GM12801 (cell line): Measurements from ENCODE around the gene CUEDC1.

Experiments used
- TF ChIP-seq, protein P1 (sequence below): IDR thresholded peaks from one replicate; pipeline ENCODE4 v1.5.1; 2011; ENCODE audit warnings: control low read depth; ENCODE audit not compliant: insufficient read length; ENCODE audit errors: extremely low read depth

The CUEDC1 gene

DNA sequence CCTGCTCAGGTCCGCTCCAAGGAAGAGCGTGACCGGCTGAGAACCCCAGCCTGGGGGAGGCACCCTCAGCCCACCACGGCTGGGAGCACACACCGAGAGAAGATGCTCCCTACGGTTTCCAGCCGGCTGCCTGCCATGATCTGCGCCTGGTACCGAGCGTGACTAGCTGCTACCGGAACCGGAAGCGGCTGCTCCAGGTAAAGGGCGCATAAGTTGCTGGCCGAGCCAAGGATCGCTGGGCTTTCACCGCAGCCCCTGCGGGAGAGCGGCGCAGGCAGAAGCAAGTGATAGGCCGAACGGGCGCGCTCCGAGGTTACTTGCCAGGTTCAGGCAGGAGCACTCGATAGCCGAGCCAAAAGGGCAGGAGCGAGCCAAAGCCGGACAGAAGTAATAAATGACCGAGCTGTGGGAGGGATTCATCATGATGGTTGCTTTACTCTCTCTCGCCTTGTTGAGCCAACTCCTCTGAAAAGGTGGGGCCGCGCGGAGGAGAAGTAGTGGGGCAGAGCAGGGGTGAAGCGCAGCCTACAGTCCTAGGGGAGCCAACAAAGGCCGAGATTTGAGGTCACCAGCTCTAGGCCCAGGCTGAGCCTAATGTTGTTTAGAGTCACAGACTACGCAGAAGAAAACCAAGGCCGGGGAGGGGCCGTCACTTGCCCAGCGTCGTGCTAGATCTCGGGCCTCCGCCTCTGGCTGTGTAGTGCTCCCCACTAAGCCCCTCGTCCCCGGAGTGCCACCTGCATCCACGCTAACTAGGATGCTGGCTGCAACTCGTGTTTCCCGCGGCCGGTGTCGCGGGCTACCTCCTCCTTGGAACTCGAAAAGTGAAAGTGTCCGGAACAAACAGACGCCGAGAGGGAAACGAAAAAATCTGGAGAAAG, 105.1 kb downstream of the CUEDC1 start, which contains the start of gene MRPS23:
Gene MRPS23, minus strand, starts transcription at position 171 of the 881 bp plus-strand sequence. Its CDS starts 34 bp downstream, at position 137.
- TF ChIP-seq, protein P1, sequence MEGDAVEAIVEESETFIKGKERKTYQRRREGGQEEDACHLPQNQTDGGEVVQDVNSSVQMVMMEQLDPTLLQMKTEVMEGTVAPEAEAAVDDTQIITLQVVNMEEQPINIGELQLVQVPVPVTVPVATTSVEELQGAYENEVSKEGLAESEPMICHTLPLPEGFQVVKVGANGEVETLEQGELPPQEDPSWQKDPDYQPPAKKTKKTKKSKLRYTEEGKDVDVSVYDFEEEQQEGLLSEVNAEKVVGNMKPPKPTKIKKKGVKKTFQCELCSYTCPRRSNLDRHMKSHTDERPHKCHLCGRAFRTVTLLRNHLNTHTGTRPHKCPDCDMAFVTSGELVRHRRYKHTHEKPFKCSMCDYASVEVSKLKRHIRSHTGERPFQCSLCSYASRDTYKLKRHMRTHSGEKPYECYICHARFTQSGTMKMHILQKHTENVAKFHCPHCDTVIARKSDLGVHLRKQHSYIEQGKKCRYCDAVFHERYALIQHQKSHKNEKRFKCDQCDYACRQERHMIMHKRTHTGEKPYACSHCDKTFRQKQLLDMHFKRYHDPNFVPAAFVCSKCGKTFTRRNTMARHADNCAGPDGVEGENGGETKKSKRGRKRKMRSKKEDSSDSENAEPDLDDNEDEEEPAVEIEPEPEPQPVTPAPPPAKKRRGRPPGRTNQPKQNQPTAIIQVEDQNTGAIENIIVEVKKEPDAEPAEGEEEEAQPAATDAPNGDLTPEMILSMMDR = no peak

DNA sequence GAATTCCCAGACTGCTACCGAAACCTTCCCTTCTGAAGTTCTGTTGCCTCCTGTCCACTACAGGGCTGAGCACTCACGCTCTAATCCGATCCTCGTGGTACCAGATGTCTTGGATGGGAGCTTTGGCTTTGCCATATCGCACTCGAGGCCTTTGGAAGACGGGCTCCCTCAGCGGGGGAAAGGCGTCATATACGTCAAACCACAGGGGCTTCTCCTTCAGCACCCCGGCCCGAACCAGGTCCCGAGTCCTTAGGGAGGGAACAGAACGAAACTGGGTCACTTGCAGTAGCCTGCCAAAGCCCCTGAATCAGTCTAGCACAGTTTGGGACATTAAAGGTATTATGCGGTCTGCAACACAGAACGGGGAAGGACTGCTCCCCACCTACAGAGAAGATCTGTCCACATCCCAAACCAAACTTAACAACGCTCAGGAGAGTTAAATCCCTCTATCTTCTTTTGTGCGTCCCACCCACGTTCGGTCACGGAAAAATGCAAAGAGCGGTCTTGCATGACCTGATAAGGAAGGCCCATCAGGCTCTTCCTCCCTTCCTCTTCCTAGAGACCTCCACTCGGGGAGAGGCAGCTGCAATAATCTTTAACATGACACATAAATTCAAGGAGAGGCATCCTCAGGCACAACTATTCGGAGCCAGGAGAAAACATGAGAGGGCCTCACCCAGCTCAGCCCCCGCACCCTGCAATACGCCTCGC, 105.9 kb downstream of the CUEDC1 start:
- TF ChIP-seq, protein P1 = no peak

DNA sequence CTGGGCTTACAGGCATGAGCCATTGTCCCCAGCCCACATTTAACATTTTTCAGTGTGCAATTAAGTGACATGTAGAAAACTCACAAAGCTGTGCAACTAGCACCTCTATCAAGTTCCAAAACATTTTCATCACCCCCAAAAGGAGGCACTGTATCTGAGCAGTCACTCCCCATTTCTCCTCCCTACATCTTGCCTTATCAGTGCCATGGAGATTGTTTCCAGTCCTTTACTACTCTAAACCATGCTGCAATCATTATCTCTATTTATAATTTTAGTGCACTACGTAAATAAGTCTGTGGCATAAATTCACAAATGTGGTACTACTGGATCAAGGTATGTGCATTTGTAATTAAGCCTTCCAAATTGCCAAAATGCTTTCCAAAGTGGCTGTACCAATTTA, 112.9 kb downstream of the CUEDC1 start:
- TF ChIP-seq, protein P1 = no peak

DNA sequence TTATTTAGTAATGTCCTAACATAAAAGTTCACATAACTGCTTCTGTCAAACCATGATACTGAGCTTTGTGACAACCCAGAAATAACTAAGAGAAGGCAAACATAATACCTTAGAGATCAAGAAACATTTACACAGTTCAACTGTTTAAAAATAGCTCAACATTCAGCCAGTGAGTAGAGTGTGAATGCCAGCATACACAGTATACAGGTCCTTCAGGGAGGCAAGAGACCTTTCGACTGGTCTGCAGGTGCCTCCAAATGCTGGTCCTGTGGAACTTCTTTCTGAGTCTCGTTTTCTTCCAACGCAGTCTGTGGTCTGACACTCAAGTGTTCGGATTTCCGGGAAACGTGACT, 115.7 kb downstream of the CUEDC1 start:
- TF ChIP-seq, protein P1 = no peak

DNA sequence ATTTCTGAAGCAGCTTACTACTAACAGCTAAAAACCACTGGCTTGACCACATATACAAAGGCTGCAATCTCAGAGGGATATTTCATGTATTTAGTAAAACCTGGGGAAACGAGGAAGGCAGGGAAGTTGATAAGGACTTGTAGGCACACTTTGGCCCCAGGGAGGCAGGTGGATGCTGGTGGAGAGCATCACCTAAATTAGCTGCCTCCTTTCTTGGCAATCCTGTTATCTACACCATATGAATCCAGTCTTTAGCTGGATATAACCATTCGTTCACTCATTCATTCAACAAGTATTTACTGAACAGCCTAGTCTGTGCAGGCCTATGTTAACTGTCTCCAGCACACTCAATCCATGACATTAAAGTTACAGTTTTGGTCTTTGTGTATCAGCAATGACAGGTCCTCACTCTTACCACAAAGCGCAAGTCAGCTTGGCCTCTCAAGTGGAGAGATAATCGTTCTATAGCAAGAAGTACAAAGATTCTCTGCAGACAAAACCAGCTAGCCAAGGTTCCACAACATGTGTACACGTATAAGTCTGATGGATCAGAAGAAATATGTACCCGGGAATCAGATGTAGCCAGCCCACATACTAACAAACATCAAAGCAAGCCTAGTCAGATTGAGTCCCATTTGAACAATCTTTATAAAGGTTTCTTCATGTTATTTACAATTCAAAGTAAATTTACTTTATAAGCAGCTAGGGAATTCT, 116.2 kb downstream of the CUEDC1 start:
- TF ChIP-seq, protein P1 = no peak

DNA sequence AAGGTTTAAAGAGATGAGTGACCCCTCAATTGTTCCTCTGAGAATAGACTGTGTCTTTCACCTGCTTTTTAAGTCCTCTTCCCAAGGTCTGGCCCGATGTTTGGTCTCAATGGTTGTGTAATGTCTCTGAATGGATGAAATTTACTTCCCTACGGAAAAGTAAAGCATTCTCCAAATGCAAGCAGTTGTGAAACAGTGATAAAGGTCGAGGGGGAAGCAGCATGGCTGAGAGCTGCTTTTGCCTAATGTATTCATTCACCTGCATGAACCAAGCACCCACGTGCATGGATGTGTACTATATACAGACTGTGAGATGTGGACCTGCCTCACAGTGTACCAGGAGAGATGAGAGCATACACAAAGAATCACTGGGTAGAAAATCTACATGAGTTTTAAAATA, 116.8 kb downstream of the CUEDC1 start:
- TF ChIP-seq, protein P1 = no peak

DNA sequence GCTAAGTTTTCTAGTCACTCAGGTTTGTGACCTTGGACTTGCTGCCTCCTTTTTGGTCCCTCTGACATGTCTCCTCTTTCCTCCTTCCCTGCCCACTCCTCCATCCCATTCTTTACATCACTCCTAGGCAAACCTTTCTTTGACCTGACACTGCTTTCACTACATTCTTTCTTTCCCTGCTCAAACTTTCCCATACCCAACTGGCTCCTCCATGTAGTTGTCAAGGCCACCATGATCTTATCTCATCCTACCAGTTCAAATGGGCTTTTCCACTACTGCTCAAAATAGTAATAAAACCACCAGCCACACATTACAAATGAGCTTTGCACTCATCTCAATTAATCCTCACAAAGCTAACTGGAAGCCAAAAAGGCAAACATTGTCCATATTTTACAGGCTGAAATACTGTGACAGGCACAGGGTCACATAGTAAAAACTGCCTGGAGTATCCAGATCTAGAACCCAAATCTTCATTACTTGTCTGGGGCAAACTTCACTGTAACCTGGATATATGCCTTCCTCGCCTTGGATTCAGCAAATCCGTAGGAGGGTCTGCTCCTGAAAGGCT, 119.8 kb downstream of the CUEDC1 start:
- TF ChIP-seq, protein P1 = no peak
